Panc1 (cell line): ENCODE results near the gene TRABD2B. TPM values are rescaled to one million over a fixed set of nuclear protein-coding genes. Genes with fewer than 3 reads are reported as not detected.

Experiments
- ATAC-seq: fragments of 200-7000 bp; cut with Tn5 transposase; 2 replicates; pipeline ENCODE4 v1.9.1; 2020; ENCODE audit warnings: mild to moderate bottlenecking, moderate library complexity
- BruUV-seq: library from RNA; stranded (reverse); fragments of 400-500 nt; replicated peaks from 2 replicates; lab custom pipeline; 2021; lab: Mats Ljungman, UMichigan
- CTCF ChIA-PET: fragments of 300-600 bp; sonication (Branson Sonifier 250); formaldehyde crosslinking; loops from one replicate; lab custom pipeline; 2022; ENCODE audit warnings: antibody characterized with exemption; lab: Charles Lee
- POLR2A ChIA-PET: fragments of 300-600 bp; sonication (Branson Sonifier 250); formaldehyde crosslinking; loops from one replicate; lab custom pipeline; 2022; ENCODE audit warnings: antibody characterized with exemption; lab: Charles Lee
- DNase-seq: peaks from one replicate; pipeline ENCODE4 v3.0.0-alpha.2; 2010; ENCODE audit warnings: low read depth, low spot score
- H3K27ac ChIP-seq: 2 replicates; pipeline ENCODE4 v1.5.1; 2011; ENCODE audit warnings: mild to moderate bottlenecking, low read length, inconsistent platforms
- H3K27me3 ChIP-seq: fragments of 200-500 bp; sonication (Bioruptor generic); 2 replicates; pipeline ENCODE4 v1.6.0; 2014; ENCODE audit warnings: low read length, inconsistent platforms; ENCODE audit not compliant: control insufficient read depth, insufficient read depth
- H3K36me3 ChIP-seq: fragments of 200-500 bp; sonication (Bioruptor generic); 2 replicates; pipeline ENCODE4 v1.5.1; 2014; ENCODE audit warnings: inconsistent platforms, mild to moderate bottlenecking, low read length, moderate library complexity; ENCODE audit not compliant: control insufficient read depth, insufficient read depth
- H3K4me1 ChIP-seq: 2 replicates; pipeline ENCODE4 v1.5.1; 2011; ENCODE audit warnings: inconsistent platforms, mild to moderate bottlenecking, low read length, moderate library complexity; ENCODE audit not compliant: control insufficient read depth, insufficient read depth
- H3K4me3 ChIP-seq, 2 experiments: 2 replicates each; pipeline ENCODE4 v1.5.1; 2011 to 2012; ENCODE audit warnings: low read depth in 2 of 2, low read length in 2 of 2, mild to moderate bottlenecking in 2 of 2, inconsistent platforms in 1 of 2, moderate library complexity in 1 of 2
- H3K9me3 ChIP-seq: fragments of 200-500 bp; sonication (Bioruptor generic); 2 replicates; pipeline ENCODE4 v1.5.1; 2014; ENCODE audit warnings: low read depth, mild to moderate bottlenecking, inconsistent platforms, low read length, moderate library complexity; ENCODE audit not compliant: control insufficient read depth, insufficient read depth
- POLR2AphosphoS5 ChIP-seq: IDR thresholded peaks from 2 replicates; pipeline ENCODE4 v1.6.1; 2012; ENCODE audit warnings: mild to moderate bottlenecking, low read depth, low read length, moderate library complexity
- SIN3A ChIP-seq: IDR thresholded peaks from 2 replicates; pipeline ENCODE4 v1.6.1; 2012; ENCODE audit warnings: low read depth, mild to moderate bottlenecking, low read length, moderate library complexity, borderline replicate concordance; ENCODE audit not compliant: insufficient read depth
- TCF7L2 ChIP-seq: IDR thresholded peaks from 2 replicates; pipeline ENCODE4 v1.6.1; 2011; ENCODE audit warnings: mild to moderate bottlenecking, low read depth, low read length, inconsistent platforms
- in situ Hi-C: cut with HindIII; loops from 2 replicates; pipeline ENCODE4 v1.10.0; 2016; ENCODE audit warnings: low sequenced_read_pairs, low pct_unique_long_range_greater_than_20kb
- intact Hi-C: fragments of 100-400 bp; cut with micrococcal nuclease; formaldehyde crosslinking; loops from one replicate; pipeline ENCODE4 v1.10.0; 2022; ENCODE audit not compliant: unreplicated experiment
- total RNA-seq: library from RNA; stranded (reverse); gene quantifications from one replicate; pipeline ENCODE4 v1.2.1, GENCODE V29; 2021; ENCODE audit not compliant: unreplicated experiment
- TF ChIP-seq, protein P1 (sequence below): fragments of 450-650 bp; IDR thresholded peaks from 2 replicates; pipeline ENCODE4 v1.5.1; 2017; ENCODE audit warnings: mild to moderate bottlenecking
- TF ChIP-seq, protein P2 (sequence below), 2 experiments: IDR thresholded peaks; 2 replicates each; pipeline ENCODE4 v1.6.1; 2011 to 2012; ENCODE audit warnings: low read depth in 2 of 2, control low read depth in 1 of 2, low read length in 1 of 2, mild to moderate bottlenecking in 1 of 2, moderate library complexity in 1 of 2; ENCODE audit not compliant: insufficient read depth in 1 of 2

Gene TRABD2B
- total RNA-seq, 1 experiment from 2014 or later, result not detected

DNA sequence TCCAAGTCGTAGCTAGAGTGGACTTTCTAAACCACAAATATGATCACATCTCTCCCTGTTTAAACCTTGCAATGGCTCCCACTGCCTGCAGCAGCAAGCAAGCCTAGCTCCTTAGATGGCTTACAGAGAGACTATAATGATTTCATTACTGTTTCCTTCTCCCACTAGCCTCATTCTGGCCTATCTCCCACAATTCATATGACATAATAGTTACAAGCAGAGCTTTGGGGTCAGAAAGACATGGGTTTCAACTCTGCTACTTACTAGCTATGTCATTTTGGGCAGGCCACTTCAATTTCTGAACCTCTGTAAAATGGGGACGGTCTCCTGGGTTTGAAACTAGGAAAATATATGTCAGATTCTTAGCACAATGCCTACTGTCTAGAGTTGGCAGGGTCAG, 143.3 kb downstream of the TRABD2B start:
- BruUV-seq, result no TSS peak
- intact Hi-C loops (no loop called here), in situ Hi-C loops (no loop called here)
- ChIA-PET POLR2A (no interaction called here), CTCF (no interaction called here)
- no peak overlapping the region for H3K4me3 ChIP-seq
- no peaks in the 10 kb centered on the region for H3K9me3 ChIP-seq
- no peak for ATAC-seq
- no peaks in the 10 kb centered on the region for H3K27me3 ChIP-seq
- TF ChIP-seq POLR2AphosphoS5 (no peak), SIN3A (no peak), TCF7L2 (no peak)
- TF ChIP-seq, protein P1, sequence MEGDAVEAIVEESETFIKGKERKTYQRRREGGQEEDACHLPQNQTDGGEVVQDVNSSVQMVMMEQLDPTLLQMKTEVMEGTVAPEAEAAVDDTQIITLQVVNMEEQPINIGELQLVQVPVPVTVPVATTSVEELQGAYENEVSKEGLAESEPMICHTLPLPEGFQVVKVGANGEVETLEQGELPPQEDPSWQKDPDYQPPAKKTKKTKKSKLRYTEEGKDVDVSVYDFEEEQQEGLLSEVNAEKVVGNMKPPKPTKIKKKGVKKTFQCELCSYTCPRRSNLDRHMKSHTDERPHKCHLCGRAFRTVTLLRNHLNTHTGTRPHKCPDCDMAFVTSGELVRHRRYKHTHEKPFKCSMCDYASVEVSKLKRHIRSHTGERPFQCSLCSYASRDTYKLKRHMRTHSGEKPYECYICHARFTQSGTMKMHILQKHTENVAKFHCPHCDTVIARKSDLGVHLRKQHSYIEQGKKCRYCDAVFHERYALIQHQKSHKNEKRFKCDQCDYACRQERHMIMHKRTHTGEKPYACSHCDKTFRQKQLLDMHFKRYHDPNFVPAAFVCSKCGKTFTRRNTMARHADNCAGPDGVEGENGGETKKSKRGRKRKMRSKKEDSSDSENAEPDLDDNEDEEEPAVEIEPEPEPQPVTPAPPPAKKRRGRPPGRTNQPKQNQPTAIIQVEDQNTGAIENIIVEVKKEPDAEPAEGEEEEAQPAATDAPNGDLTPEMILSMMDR, result no peak
- TF ChIP-seq, protein P2, sequence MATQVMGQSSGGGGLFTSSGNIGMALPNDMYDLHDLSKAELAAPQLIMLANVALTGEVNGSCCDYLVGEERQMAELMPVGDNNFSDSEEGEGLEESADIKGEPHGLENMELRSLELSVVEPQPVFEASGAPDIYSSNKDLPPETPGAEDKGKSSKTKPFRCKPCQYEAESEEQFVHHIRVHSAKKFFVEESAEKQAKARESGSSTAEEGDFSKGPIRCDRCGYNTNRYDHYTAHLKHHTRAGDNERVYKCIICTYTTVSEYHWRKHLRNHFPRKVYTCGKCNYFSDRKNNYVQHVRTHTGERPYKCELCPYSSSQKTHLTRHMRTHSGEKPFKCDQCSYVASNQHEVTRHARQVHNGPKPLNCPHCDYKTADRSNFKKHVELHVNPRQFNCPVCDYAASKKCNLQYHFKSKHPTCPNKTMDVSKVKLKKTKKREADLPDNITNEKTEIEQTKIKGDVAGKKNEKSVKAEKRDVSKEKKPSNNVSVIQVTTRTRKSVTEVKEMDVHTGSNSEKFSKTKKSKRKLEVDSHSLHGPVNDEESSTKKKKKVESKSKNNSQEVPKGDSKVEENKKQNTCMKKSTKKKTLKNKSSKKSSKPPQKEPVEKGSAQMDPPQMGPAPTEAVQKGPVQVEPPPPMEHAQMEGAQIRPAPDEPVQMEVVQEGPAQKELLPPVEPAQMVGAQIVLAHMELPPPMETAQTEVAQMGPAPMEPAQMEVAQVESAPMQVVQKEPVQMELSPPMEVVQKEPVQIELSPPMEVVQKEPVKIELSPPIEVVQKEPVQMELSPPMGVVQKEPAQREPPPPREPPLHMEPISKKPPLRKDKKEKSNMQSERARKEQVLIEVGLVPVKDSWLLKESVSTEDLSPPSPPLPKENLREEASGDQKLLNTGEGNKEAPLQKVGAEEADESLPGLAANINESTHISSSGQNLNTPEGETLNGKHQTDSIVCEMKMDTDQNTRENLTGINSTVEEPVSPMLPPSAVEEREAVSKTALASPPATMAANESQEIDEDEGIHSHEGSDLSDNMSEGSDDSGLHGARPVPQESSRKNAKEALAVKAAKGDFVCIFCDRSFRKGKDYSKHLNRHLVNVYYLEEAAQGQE (IDR thresholded peaks at IDR 0.05; ENCODE audit: insufficient read depth in 1 of 2, low read depth in 2 of 2, low read length in 1 of 2), result no peak
- no peak for DNase-seq
- H3K36me3 ChIP-seq, result no peaks in the 10 kb centered on the region
- H3K27ac ChIP-seq, result no peak overlapping the region
- no peaks in the 10 kb centered on the region for H3K4me1 ChIP-seq

DNA sequence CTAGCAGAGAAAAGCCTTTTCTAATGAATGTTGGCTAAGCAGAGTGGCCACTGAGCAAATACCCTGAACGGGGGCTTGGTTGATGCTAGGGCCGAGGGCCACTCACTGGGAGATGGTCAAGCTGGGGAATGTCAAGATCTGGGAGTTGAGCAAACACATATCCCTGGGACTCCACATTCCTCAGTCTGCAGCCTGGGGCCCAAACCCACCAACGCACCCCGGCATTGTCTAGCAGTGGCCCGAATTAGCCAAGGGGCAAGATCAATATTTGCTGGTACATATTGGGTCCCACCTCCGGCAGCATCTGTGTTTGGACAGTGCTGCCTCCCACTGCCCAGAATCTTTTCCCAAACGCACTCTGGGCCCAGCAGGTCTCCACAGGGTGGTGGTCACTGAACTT, 144.1 kb downstream of the TRABD2B start:
- no peak for DNase-seq
- ChIA-PET CTCF (no interaction called here), POLR2A (no interaction called here)
- no peak for ATAC-seq
- intact Hi-C loops (no loop called here), in situ Hi-C loops (no loop called here)
- no TSS peak for BruUV-seq
- H3K9me3 ChIP-seq, result no peaks in the 10 kb centered on the region
- no peaks in the 10 kb centered on the region for H3K36me3 ChIP-seq
- no peaks in the 10 kb centered on the region for H3K4me1 ChIP-seq
- TF ChIP-seq SIN3A (no peak), POLR2AphosphoS5 (no peak), TCF7L2 (no peak)
- TF ChIP-seq, protein P1, result no peak
- TF ChIP-seq, protein P2 (IDR thresholded peaks at IDR 0.05; ENCODE audit: insufficient read depth in 1 of 2, low read depth in 2 of 2, low read length in 1 of 2), result no peak
- H3K27ac ChIP-seq, result no peak overlapping the region
- H3K27me3 ChIP-seq, result no peaks in the 10 kb centered on the region
- no peak overlapping the region for H3K4me3 ChIP-seq
